ENCODE measurements around the gene CDK4. TPM values are rescaled to one million over a fixed set of nuclear protein-coding genes. Genes with fewer than 3 reads are reported as not detected.

The CDK4 gene
- total and polyA plus RNA-seq, 8 donors = 26.3 to 113 (median 50.5) TPM

GRCh38 chr12:57752668-57753000, 524 bp upstream of the CDK4 start:
- Histone ChIP-seq H3K4me3 (peak overlapping the region; percentile 61 to 81 (median 72)), H3K27me3 (no peaks in the 10 kb centered on the region), H3K9me3 (no peaks in the 10 kb centered on the region), H3K4me1 (peaks cover 27 to 53% (median 47%) of the 10 kb centered on the region in 4 donors), H3K36me3 (peaks cover 16 to 38% (median 34%) of the 10 kb centered on the region in 4 donors), H3K27ac (peak overlapping the region; percentile 74 to 91 (median 89))
- no peak for DNase-seq
- intact Hi-C loops (cut with DNase I; ENCODE audit: low total_unique reads) = no loop called here
- 0 to 4% (median 1%) methylated on average over 5 of the region's 5 CpGs for WGBS, 5 donors
- TF ChIP-seq CTCF (IDR thresholded peaks at IDR 0.05) (no peak), POLR2A (IDR thresholded peaks at IDR 0.05) (no peak), EP300 (IDR thresholded peaks at IDR 0.05) (no peak), POLR2AphosphoS5 (IDR thresholded peaks at IDR 0.05) (no peak)

DNA sequence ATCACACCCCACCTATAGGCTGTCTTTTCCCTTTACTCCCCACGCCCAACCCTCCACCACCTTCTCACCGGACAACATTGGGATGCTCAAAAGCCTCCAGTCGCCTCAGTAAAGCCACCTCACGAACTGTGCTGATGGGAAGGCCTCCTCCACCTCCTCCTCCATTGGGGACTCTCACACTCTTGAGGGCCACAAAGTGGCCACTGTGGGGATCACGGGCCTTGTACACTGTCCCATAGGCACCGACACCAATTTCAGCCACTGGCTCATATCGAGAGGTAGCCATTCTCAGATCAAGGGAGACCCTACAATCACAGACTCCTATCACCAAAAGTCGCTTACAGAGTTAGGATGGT, 700 bp downstream of the CDK4 start:
- TF ChIP-seq CTCF (IDR thresholded peaks at IDR 0.05) (no peak), POLR2A (IDR thresholded peaks at IDR 0.05) (no peak)
- H3K27ac ChIP-seq = peak overlapping the region; percentile 86 to 91 (median 90)
- peaks cover 23 to 48% (median 42%) of the 10 kb centered on the region in 4 donors for H3K4me1 ChIP-seq
- H3K27me3 ChIP-seq = no peaks in the 10 kb centered on the region
- 8 to 13% (median 12%) methylated on average over 7 to 8 of the region's 8 CpGs for whole genome bisulfite sequencing, 5 donors
- peak in 1 of 2 donors; percentile 36 for DNase-seq
- peak overlapping the region; percentile 61 to 81 (median 72) for H3K4me3 ChIP-seq
- H3K36me3 ChIP-seq = peaks cover 25 to 46% (median 44%) of the 10 kb centered on the region in 4 donors
- intact Hi-C loops (cut with DNase I; ENCODE audit: low total_unique reads) = no loop called here
- no peaks in the 10 kb centered on the region for H3K9me3 ChIP-seq

- peaks cover 17 to 48% (median 40%) of the 10 kb centered on the region in 4 donors for H3K4me1 ChIP-seq
- 81 to 91% (median 88%) methylated on average over 15 of the region's 15 CpGs for WGBS, 5 donors
- peak overlapping the region in 4 of 5 donors; percentile 86 to 91 (median 90) for H3K27ac ChIP-seq
- H3K27me3 ChIP-seq = no peaks in the 10 kb centered on the region
- DNase-seq = no peak
- peaks cover 25 to 49% (median 46%) of the 10 kb centered on the region in 4 donors for H3K36me3 ChIP-seq
- peak overlapping the region; percentile 61 to 81 (median 72) for H3K4me3 ChIP-seq
- no peak for TF ChIP-seq EP300 (IDR thresholded peaks at IDR 0.05)
- intact Hi-C loops (cut with DNase I; ENCODE audit: low total_unique reads) = no loop called here
- H3K9me3 ChIP-seq = no peaks in the 10 kb centered on the region
Measured at GRCh38 chr12:57750561-57751431, 1.3 kb downstream of the CDK4 start.

GRCh38 chr12:57749061-57749460, 3.0 kb downstream of the CDK4 start:
- Histone ChIP-seq H3K36me3 (peaks cover 25 to 49% (median 46%) of the 10 kb centered on the region in 4 donors), H3K27ac (no peak overlapping the region), H3K4me1 (peaks cover 25 to 48% (median 40%) of the 10 kb centered on the region in 4 donors), H3K27me3 (no peaks in the 10 kb centered on the region), H3K4me3 (no peak overlapping the region), H3K9me3 (no peaks in the 10 kb centered on the region)
- 91 to 96% (median 93%) methylated on average over 5 of the region's 5 CpGs for WGBS, 5 donors
- intact Hi-C loops (cut with DNase I; ENCODE audit: low total_unique reads) = no loop called here
- DNase-seq = no peak
- no peak for TF ChIP-seq CTCF (IDR thresholded peaks at IDR 0.05)
- TF ChIP-seq EP300 (IDR thresholded peaks at IDR 0.05) = no peak
- no peak for TF ChIP-seq POLR2AphosphoS5 (IDR thresholded peaks at IDR 0.05)
- no peak for TF ChIP-seq POLR2A (IDR thresholded peaks at IDR 0.05)

- TF ChIP-seq POLR2A (IDR thresholded peaks at IDR 0.05) (no peak), CTCF (IDR thresholded peaks at IDR 0.05) (no peak), EP300 (IDR thresholded peaks at IDR 0.05) (no peak), POLR2AphosphoS5 (IDR thresholded peaks at IDR 0.05) (no peak)
- peak overlapping the region in 4 of 5 donors; percentile 95 to 97 (median 96) for H3K27ac ChIP-seq
Measured at GRCh38 chr12:57746025-57746424, 6.1 kb downstream of the CDK4 start.

More at GRCh38 chr12:57746025-57746424, 6.1 kb downstream of the CDK4 start:
- Histone ChIP-seq H3K4me3 (peak overlapping the region in 2 of 4 donors; percentile 63 to 70), H3K27me3 (peaks cover 0 to 25% (median 0%) of the 10 kb centered on the region in 3 donors), H3K4me1 (peaks cover 15 to 31% (median 24%) of the 10 kb centered on the region in 4 donors), H3K36me3 (peaks cover 25 to 49% (median 46%) of the 10 kb centered on the region in 4 donors), H3K9me3 (no peaks in the 10 kb centered on the region)
- WGBS, 5 donors = 86 to 91% (median 90%) methylated on average over 3 of the region's 3 CpGs
- no peak for DNase-seq
- intact Hi-C loops (cut with DNase I; ENCODE audit: low total_unique reads) = no loop called here

Measured in stomach (tissue), 9 donors.